Right ventricle myocardium inferior (tissue), 1 donor: Measurements from ENCODE around the gene EFNA5. TPM values are rescaled to one million over a fixed set of nuclear protein-coding genes. Genes with fewer than 3 reads are reported as not detected.
"Not testable (repeated sequence)": the region's sequence is repeated elsewhere in the genome, so short reads cannot be mapped to it uniquely, and the experiment has no call there.

ENCODE experiments used
- ATAC-seq: fragments of 200-7000 bp; cut with Tn5 transposase; one replicate; pipeline ENCODE4 v1.9.1; 2020; ENCODE audit warnings: mild to moderate bottlenecking, moderate library complexity
- DNase-seq: peaks from one replicate; pipeline ENCODE4 v3.0.0; 2021; ENCODE audit errors: missing footprints
- intact Hi-C: fragments of 100-400 bp; cut with DNase I; formaldehyde crosslinking; loops from one replicate; pipeline ENCODE4 v1.11.0; 2022
- total RNA-seq: library from RNA; stranded (reverse); fragmentation: NEBNext Ultra II Directional; extraction: Animal tissue kit (Norgen Biotek cat#: 25700); gene quantifications from one replicate; pipeline ENCODE4 v1.2.1, GENCODE V29; 2021
- donor health status: DM: no; HTN: yes; CAD: no; lungs with severe emphysema.

Gene EFNA5
- total RNA-seq, 1 donor from 2014 or later = 28.5 TPM

GRCh38 chr5:107466233-107466769 is 204.4 kb downstream of the EFNA5 start:
- intact Hi-C loops = loop anchor here (5.0 kb wide), 1 partner anchor 34 kb away; no protein-coding TSS in a partner anchor
- DNase-seq (no peak), ATAC-seq (no peak)

- intact Hi-C loops = loop anchor here (5.0 kb wide), 1 partner anchor 33 kb away; no protein-coding TSS in a partner anchor
- DNase-seq (no peak), ATAC-seq (no peak)
These were observed 205.9 kb downstream of the EFNA5 start for GRCh38 chr5:107464876-107465275.

DNA sequence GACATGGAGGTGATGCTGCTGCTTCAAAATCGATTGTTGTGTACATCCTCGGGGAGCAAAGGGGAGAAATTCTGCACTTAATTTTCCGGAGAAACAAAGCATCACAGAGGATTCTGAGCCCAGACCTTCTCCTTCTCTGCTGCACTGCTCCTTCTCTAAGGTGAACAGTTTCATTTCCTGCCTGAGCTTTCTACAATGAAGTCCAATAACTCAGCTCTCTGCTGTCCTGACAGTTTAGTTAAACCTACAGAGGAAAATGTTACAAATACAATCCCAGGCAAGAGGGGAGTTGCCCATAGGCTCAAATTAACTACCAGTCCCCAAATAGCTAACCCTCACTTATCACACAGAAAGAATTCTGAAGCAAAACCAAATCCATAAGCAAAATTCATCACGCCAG is 206.3 kb downstream of the EFNA5 start:
- DNase-seq (no peak), ATAC-seq (no peak)
- intact Hi-C loops = no loop called here

DNA sequence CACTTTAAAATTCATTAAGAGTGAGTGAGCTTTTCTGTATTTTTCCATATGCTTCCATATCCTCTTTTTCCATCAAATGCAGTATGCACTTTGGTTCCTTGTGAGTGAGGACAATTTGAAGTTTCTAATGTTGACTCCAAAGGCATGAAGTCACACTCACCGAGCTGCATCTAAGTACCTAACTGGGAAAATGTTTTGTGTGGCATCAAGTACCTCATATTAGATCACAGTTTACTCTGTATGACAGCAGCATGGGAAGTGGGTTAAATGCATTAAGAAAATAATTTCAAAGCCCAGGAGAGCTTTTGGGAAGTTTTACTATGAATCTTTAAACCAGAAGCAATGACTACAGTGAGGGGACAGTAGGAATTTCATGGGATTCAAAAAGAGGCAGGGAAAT is 207.0 kb downstream of the EFNA5 start:
- ATAC-seq = no peak
- intact Hi-C loops = no loop called here
- no peak for DNase-seq

GRCh38 chr5:107461770-107462169 is 209.0 kb downstream of the EFNA5 start:
- DNase-seq = no peak
- no peak for ATAC-seq
- intact Hi-C loops = no loop called here

DNA sequence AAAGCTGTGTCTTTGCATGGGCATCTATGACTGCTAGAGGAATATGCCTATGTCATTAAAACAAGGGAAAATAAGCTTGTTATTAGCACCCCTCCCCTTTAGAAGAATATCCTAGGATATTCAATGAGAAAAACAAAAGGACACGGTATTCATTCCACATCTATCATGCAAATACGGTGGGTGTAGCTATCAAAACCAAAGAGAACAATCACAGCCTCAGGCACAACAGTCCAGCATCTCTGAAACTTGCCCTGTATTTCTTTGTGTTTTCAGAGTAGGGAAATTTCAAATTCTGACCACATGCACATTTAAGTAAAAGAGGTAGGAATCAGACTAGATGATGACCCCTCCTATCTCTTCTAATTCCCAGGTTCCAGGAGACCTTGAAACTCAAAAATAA is 209.9 kb downstream of the EFNA5 start:
- DNase-seq (no peak), ATAC-seq (no peak)
- intact Hi-C loops = no loop called here

DNA sequence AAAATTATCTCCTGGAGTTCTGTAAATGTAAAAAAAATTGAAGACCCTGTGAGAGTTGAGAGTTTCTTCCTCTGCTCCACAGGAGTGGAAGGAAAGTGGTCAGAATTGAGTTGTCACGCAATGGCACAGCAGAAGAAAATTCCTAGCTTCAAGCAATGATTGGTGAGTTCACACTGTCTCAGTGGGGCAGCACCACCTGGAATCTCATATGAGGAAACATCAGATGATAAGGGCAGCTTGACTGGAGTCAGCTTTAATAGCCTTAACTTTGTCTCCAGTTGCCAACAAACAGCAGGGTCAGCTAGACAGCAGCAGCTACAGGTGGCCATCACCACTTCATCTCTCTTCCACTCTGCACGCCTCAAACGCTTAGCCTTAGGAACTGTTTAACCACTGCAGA is 211.1 kb downstream of the EFNA5 start:
- ATAC-seq (no peak), DNase-seq (no peak)
- intact Hi-C loops = no loop called here

- no peak for ATAC-seq
- intact Hi-C loops = no loop called here
These were observed 212.4 kb downstream of the EFNA5 start for GRCh38 chr5:107458322-107458721.

GRCh38 chr5:107457881-107458280 is 212.9 kb downstream of the EFNA5 start:
- ATAC-seq (no peak), DNase-seq (no peak)
- intact Hi-C loops = no loop called here

More at GRCh38 chr5:107458322-107458721, 212.4 kb downstream of the EFNA5 start:
- no peak for DNase-seq

- DNase-seq (no peak), ATAC-seq (no peak)
- intact Hi-C loops = no loop called here
These were observed 213.6 kb downstream of the EFNA5 start for GRCh38 chr5:107457138-107457537.

GRCh38 chr5:107456281-107456715 is 214.4 kb downstream of the EFNA5 start:
- intact Hi-C loops = no loop called here

DNA sequence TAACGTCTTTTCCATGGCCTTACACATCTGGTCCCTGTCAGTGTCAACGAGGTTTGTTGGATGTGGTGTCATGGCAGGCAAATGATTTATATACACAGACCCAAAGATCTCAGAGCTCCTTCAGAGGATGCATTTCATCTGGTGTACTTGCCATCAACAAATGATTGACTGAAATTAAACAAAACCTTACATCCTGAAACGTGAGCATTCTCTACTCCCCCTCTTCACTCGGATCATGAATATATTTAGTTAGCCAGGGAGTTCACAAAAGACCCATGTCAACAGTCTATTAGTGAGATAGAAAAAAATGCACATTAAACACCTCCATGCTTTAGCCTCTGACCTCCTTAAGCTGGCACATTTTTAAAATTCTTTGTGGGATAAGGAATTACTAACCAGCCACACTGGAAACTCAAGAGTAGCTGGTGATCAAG is 215.6 kb downstream of the EFNA5 start:
- ATAC-seq = no peak
- intact Hi-C loops = no loop called here
- no peak for DNase-seq

More at GRCh38 chr5:107456281-107456715, 214.4 kb downstream of the EFNA5 start:
- no peak for ATAC-seq
- no peak for DNase-seq

- intact Hi-C loops, ATAC-seq, DNase-seq: not testable (repeated sequence)
These were observed 218.9 kb downstream of the EFNA5 start for GRCh38 chr5:107451827-107452226.

GRCh38 chr5:107451028-107451427 is 219.7 kb downstream of the EFNA5 start:
- ATAC-seq = no peak

DNA sequence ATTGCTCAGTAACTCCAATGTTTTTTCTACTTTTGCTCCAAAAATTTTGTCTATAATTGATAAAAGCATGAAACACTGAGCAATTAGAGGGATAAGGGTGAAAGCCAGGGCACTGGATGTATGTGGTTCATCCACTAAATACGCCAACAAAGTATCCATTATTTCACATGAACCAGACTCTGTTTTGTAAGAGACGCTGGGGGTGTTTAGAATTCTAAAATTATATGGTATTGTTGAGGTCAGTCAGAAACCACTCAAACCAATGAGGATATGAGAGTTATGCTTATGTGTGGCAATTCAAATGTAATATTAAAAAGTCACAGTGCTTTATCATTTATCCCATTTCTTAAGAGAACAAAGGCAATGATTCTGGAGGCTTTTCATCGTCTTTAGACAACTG is 220.2 kb downstream of the EFNA5 start:
- intact Hi-C loops = no loop called here
- DNase-seq (no peak), ATAC-seq (no peak)

More at GRCh38 chr5:107451028-107451427, 219.7 kb downstream of the EFNA5 start:
- no peak for DNase-seq
- intact Hi-C loops = no loop called here

GRCh38 chr5:107449369-107449768 is 221.4 kb downstream of the EFNA5 start:
- ATAC-seq (no peak), DNase-seq (no peak)
- intact Hi-C loops = no loop called here

DNA sequence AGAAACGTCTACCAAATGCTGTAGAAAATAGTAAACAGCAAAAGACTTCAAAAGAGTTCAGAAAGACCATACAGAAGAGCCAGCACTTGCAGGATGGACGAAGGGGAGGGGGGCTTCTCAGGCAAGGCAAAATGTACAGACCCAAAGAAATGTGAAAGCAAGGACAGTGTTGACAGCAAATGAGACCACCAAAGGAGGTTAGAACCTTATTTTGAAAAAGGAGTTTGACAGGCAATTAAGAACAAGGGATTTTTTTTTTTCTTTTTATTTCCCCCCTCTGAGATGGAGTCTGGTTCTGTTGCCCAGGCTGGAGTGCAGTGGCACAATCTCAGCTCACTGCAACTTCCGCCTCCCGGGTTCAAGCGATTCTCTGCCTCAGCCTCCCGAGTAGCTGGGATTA is 223.2 kb downstream of the EFNA5 start:
- DNase-seq = no peak
- ATAC-seq = no peak
- intact Hi-C loops = no loop called here

DNA sequence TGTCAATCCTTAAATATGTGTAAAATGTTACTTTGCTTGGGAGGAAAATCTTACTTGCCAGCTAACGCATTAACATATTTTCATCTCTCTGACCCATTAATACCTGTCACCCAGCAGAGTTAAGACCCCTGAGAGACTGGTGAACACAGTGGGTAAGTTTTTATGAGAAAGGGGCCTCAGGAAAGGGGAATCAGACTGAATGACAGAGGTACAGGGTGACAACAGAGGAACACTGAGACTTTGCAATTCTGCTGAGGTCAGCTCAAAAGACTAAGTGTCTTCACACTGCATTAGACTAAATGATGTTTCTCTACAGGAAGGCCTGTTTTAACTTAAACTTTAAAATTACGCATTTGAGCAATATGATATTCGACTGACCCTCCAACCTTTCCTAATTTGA is 223.8 kb downstream of the EFNA5 start:
- DNase-seq = no peak
- ATAC-seq = no peak
- intact Hi-C loops = no loop called here

GRCh38 chr5:107444300-107444699 is 226.4 kb downstream of the EFNA5 start:
- no peak for ATAC-seq
- no peak for DNase-seq
- intact Hi-C loops = no loop called here

GRCh38 chr5:107443897-107444296 is 226.8 kb downstream of the EFNA5 start:
- no peak for ATAC-seq
- DNase-seq = no peak
- intact Hi-C loops = no loop called here

DNA sequence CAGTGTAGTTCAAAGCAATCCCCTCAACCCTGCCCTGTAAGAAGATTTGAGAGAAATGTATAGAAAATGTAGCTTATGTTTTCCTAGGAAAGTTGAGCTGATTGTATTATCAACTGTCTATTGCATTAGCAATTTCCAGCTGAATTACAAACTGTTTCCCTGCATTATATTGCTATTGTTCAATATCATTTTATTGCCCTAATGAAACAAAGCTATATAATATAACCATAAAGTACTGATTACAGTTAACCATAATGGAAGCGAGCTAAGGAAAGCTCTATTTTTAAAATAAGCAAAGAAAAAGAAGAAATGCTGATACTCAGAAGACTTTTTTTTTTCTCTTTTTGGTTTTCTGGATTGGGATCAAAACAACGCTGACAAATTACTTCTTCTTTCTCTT is 228.3 kb downstream of the EFNA5 start:
- no peak for ATAC-seq
- no peak for DNase-seq
- intact Hi-C loops = no loop called here
